Progenitor cell of endocrine pancreas (in vitro differentiated cells): ENCODE measurements around the gene ROMO1. TPM values are rescaled to one million over a fixed set of nuclear protein-coding genes. Genes with fewer than 3 reads are reported as not detected.
"Not testable (repeated sequence)": the region's sequence is repeated elsewhere in the genome, so short reads cannot be mapped to it uniquely, and the experiment has no call there.

Experiments
- DNase-seq: peaks from one replicate; pipeline ENCODE4 v3.0.0; 2021; ENCODE audit warnings: low spot score; ENCODE audit not compliant: unreplicated experiment
- H3K27ac Mint-ChIP-seq: 2 replicates; pipeline ENCODE4 v1.8.0; 2021; ENCODE audit warnings: mild to moderate bottlenecking, moderate library complexity, mixed read lengths
- H3K27me3 Mint-ChIP-seq: 2 replicates; pipeline ENCODE4 v1.8.0; 2021; ENCODE audit warnings: mixed read lengths
- H3K36me3 Mint-ChIP-seq: 2 replicates; pipeline ENCODE4 v1.8.0; 2022; ENCODE audit warnings: mixed read lengths; ENCODE audit not compliant: insufficient read depth
- H3K4me1 Mint-ChIP-seq: 2 replicates; pipeline ENCODE4 v1.8.0; 2021; ENCODE audit warnings: low read depth, mixed read lengths
- H3K4me3 Mint-ChIP-seq: 2 replicates; pipeline ENCODE4 v1.8.0; 2021; ENCODE audit warnings: low read depth, mild to moderate bottlenecking, moderate library complexity, mixed read lengths
- H3K9me3 Mint-ChIP-seq: 2 replicates; pipeline ENCODE4 v1.8.0; 2021; ENCODE audit warnings: low read depth, mixed read lengths
- total RNA-seq: library from RNA; stranded (reverse); gene quantifications from 2 replicates; pipeline ENCODE4 v1.2.1, GENCODE V29; 2021
- TF ChIP-seq, protein P1 (sequence below): fragments of 200-600 bp; sonication (generic); IDR thresholded peaks from one replicate; pipeline ENCODE4 v1.5.0; 2021; ENCODE audit warnings: antibody characterized with exemption, mild to moderate bottlenecking; ENCODE audit not compliant: unreplicated experiment

The ROMO1 gene
- total RNA-seq, 1 donor from 2014 or later, result 129 TPM

- Mint-ChIP-seq H3K27ac (no peak overlapping the region), H3K36me3 (peaks cover 3% of the 10 kb centered on the region), H3K9me3 (no peaks in the 10 kb centered on the region), H3K4me3 (no peak overlapping the region), H3K4me1 (no peaks in the 10 kb centered on the region), H3K27me3 (no peaks in the 10 kb centered on the region)
- DNase-seq, result no peak
- TF ChIP-seq, protein P1, sequence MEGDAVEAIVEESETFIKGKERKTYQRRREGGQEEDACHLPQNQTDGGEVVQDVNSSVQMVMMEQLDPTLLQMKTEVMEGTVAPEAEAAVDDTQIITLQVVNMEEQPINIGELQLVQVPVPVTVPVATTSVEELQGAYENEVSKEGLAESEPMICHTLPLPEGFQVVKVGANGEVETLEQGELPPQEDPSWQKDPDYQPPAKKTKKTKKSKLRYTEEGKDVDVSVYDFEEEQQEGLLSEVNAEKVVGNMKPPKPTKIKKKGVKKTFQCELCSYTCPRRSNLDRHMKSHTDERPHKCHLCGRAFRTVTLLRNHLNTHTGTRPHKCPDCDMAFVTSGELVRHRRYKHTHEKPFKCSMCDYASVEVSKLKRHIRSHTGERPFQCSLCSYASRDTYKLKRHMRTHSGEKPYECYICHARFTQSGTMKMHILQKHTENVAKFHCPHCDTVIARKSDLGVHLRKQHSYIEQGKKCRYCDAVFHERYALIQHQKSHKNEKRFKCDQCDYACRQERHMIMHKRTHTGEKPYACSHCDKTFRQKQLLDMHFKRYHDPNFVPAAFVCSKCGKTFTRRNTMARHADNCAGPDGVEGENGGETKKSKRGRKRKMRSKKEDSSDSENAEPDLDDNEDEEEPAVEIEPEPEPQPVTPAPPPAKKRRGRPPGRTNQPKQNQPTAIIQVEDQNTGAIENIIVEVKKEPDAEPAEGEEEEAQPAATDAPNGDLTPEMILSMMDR, result no peak
Measured at GRCh38 chr20:35681960-35682359, 17.2 kb upstream of the ROMO1 start.

- H3K27me3 Mint-ChIP-seq, H3K4me3 Mint-ChIP-seq, H3K27ac Mint-ChIP-seq, DNase-seq, H3K9me3 Mint-ChIP-seq, H3K4me1 Mint-ChIP-seq: not testable (repeated sequence)
- H3K36me3 Mint-ChIP-seq, result peaks cover 19% of the 10 kb centered on the region
Measured at GRCh38 chr20:35685368-35685767, 13.8 kb upstream of the ROMO1 start.

- H3K27me3 Mint-ChIP-seq, result not testable (repeated sequence)
- H3K36me3 Mint-ChIP-seq, result peaks cover 21% of the 10 kb centered on the region
Measured at GRCh38 chr20:35686872-35687271, 12.3 kb upstream of the ROMO1 start.

DNA sequence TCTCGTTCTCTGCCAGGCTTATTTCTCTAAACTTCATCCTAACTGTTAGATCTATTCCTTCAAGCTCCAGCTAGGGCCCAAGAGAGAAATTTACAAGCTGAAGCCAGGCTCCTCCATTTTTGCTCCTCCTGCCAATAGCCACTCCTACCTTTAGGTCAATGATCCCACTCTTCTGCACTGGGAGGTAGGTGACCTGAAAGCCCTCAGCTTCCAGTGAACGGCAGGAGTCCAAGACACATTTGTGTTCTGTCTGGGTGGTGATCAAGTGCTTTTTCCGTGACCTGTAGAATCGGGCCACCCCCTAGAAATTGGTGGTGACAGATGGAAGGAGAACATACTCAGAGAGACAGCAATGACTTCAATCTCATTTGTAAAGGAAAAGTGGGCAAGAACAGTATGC is 8.9 kb upstream of the ROMO1 start:
- H3K36me3 Mint-ChIP-seq, result peaks cover 24% of the 10 kb centered on the region
- peaks cover 7% of the 10 kb centered on the region for H3K9me3 Mint-ChIP-seq
- no peak overlapping the region for H3K4me3 Mint-ChIP-seq
- H3K27me3 Mint-ChIP-seq, result no peaks in the 10 kb centered on the region
- no peaks in the 10 kb centered on the region for H3K4me1 Mint-ChIP-seq
- TF ChIP-seq, protein P1, result no peak
- DNase-seq, result no peak
- H3K27ac Mint-ChIP-seq, result no peak overlapping the region

More at GRCh38 chr20:35686872-35687271, 12.3 kb upstream of the ROMO1 start:
- DNase-seq, H3K9me3 Mint-ChIP-seq, H3K27ac Mint-ChIP-seq, H3K4me1 Mint-ChIP-seq, H3K4me3 Mint-ChIP-seq: not testable (repeated sequence)

DNA sequence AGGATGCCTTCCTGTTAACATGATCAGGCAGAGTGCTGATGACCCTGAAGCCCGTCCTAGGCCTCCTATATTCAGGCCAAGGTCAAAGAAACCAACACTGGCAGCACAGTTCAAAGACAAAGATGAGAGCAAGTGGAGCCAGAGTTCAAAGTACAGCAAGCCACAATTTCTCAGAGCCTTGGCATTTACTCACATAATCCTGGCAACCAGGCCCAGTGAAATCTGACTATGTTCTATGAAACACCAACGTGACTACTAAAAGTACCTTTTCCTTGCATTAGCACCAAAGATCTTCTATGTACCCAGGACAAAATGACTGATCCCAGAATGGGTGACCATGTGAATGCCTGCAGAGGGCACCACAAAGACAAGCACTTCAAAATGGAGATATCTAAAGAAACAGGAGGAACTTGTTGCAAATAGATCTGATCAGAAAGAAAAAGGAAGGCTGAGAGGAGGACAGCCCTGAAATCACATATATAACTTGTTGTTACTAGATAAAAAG is 3.9 kb upstream of the ROMO1 start:
- Mint-ChIP-seq H3K27me3 (no peaks in the 10 kb centered on the region), H3K4me1 (peaks cover 20% of the 10 kb centered on the region), H3K36me3 (peaks cover 6% of the 10 kb centered on the region), H3K27ac (no peak overlapping the region), H3K4me3 (no peak overlapping the region), H3K9me3 (no peaks in the 10 kb centered on the region)
- TF ChIP-seq, protein P1, result no peak
- no peak for DNase-seq

- TF ChIP-seq, protein P1, result no peak
- H3K36me3 Mint-ChIP-seq, result peaks cover 4% of the 10 kb centered on the region
- H3K27ac Mint-ChIP-seq, result peak overlapping the region; percentile 14
- no peaks in the 10 kb centered on the region for H3K9me3 Mint-ChIP-seq
- H3K4me1 Mint-ChIP-seq, result peaks cover 27% of the 10 kb centered on the region
- no peak for DNase-seq
- no peaks in the 10 kb centered on the region for H3K27me3 Mint-ChIP-seq
- no peak overlapping the region for H3K4me3 Mint-ChIP-seq
Measured at GRCh38 chr20:35695978-35696377, 3.2 kb upstream of the ROMO1 start.
